ENCODE measurements around the gene GMPPB.

Gene GMPPB

GRCh38 chr3:49745986-49746385 is 22.2 kb upstream of the GMPPB start:
- ATAC-seq = no peak
- peaks cover 10% of the 10 kb centered on the region for H3K4me1 Mint-ChIP-seq
- DNase-seq = no peak
- no peak overlapping the region for H3K27ac Mint-ChIP-seq
- no peak overlapping the region for H3K4me3 Mint-ChIP-seq
- no peaks in the 10 kb centered on the region for H3K27me3 Mint-ChIP-seq
- no peaks in the 10 kb centered on the region for H3K9me3 Mint-ChIP-seq

GRCh38 chr3:49740427-49740826 is 16.7 kb upstream of the GMPPB start:
- no peak overlapping the region for H3K27ac Mint-ChIP-seq
- DNase-seq (no peak), ATAC-seq (no peak)
- no peaks in the 10 kb centered on the region for H3K27me3 Mint-ChIP-seq
- H3K4me3 Mint-ChIP-seq = no peak overlapping the region
- no peaks in the 10 kb centered on the region for H3K9me3 Mint-ChIP-seq
- no peaks in the 10 kb centered on the region for H3K4me1 Mint-ChIP-seq

GRCh38 chr3:49738067-49738713 is 14.4 kb upstream of the GMPPB start:
- no peaks in the 10 kb centered on the region for H3K9me3 Mint-ChIP-seq
- no peaks in the 10 kb centered on the region for H3K4me1 Mint-ChIP-seq
- H3K27ac Mint-ChIP-seq = peak overlapping the region in 1 of 2 donors; percentile 72

GRCh38 chr3:49734752-49735151 is 11.0 kb upstream of the GMPPB start:
- DNase-seq = no peak
- Mint-ChIP-seq H3K9me3 (no peaks in the 10 kb centered on the region), H3K4me1 (no peaks in the 10 kb centered on the region), H3K4me3 (no peak overlapping the region), H3K27ac (no peak overlapping the region), H3K27me3 (no peaks in the 10 kb centered on the region)
- no peak for ATAC-seq

More at GRCh38 chr3:49738067-49738713, 14.4 kb upstream of the GMPPB start:
- DNase-seq = no peak
- H3K4me3 Mint-ChIP-seq = no peak overlapping the region
- no peak for ATAC-seq
- no peaks in the 10 kb centered on the region for H3K27me3 Mint-ChIP-seq

- Mint-ChIP-seq H3K27ac (no peak overlapping the region), H3K4me3 (no peak overlapping the region), H3K9me3 (no peaks in the 10 kb centered on the region), H3K27me3 (no peaks in the 10 kb centered on the region), H3K4me1 (no peaks in the 10 kb centered on the region)
- DNase-seq (no peak), ATAC-seq (no peak)
These were observed 9.8 kb upstream of the GMPPB start for GRCh38 chr3:49733551-49733950.

DNA sequence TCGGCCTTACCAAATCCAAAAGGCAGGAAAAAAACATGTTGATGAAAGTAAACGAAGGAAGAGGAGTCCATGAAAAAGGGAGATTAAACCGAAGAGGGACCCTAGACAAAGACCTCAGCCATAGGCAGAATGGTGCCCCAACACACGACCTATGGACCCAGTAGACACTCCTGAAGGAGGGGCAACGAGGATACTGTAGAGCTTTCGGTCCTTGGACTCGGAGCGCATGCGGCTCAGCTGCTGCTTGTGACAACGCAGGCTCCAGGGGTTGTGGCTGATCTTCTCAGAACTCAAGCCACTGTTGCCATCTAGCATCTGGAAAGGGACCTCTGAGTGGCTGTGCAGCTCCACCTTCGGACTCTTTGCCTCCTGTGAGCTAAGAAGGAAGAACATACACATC is 8.8 kb upstream of the GMPPB start:
- DNase-seq = no peak
- Mint-ChIP-seq H3K27me3 (no peaks in the 10 kb centered on the region), H3K9me3 (no peaks in the 10 kb centered on the region), H3K4me1 (no peaks in the 10 kb centered on the region), H3K27ac (no peak overlapping the region), H3K4me3 (no peak overlapping the region)
- ATAC-seq = no peak

GRCh38 chr3:49729966-49730609 is 6.3 kb upstream of the GMPPB start:
- ATAC-seq (no peak), DNase-seq (no peak)
- Mint-ChIP-seq H3K27me3 (no peaks in the 10 kb centered on the region), H3K4me3 (no peak overlapping the region), H3K4me1 (peaks cover under 1% of the 10 kb centered on the region), H3K27ac (no peak overlapping the region), H3K9me3 (no peaks in the 10 kb centered on the region)

DNA sequence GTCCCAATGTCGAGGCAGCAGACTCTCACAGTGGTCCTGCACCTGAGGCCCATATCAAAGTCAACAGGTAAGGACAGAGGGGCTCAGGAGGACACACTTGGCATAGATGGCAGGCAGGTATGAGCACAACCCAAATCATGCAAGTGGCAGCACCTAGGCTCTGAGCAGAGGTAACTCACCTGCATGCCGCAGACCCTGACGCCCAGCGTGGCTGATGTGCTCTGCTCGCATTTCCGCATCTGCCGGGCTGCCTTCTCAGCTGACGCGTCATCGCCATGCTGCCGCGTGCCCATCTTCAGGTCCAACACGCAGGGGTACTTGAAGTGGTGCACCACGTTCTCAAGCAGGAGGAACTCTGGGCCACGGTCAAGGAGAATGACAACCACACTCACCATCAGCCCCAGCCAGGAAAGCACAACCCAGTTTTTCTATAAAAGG is 4.2 kb upstream of the GMPPB start:
- DNase-seq (no peak), ATAC-seq (no peak)
- Mint-ChIP-seq H3K27me3 (no peaks in the 10 kb centered on the region), H3K4me3 (no peak overlapping the region), H3K4me1 (peaks cover 17% of the 10 kb centered on the region), H3K27ac (no peak overlapping the region), H3K9me3 (no peaks in the 10 kb centered on the region)

DNA sequence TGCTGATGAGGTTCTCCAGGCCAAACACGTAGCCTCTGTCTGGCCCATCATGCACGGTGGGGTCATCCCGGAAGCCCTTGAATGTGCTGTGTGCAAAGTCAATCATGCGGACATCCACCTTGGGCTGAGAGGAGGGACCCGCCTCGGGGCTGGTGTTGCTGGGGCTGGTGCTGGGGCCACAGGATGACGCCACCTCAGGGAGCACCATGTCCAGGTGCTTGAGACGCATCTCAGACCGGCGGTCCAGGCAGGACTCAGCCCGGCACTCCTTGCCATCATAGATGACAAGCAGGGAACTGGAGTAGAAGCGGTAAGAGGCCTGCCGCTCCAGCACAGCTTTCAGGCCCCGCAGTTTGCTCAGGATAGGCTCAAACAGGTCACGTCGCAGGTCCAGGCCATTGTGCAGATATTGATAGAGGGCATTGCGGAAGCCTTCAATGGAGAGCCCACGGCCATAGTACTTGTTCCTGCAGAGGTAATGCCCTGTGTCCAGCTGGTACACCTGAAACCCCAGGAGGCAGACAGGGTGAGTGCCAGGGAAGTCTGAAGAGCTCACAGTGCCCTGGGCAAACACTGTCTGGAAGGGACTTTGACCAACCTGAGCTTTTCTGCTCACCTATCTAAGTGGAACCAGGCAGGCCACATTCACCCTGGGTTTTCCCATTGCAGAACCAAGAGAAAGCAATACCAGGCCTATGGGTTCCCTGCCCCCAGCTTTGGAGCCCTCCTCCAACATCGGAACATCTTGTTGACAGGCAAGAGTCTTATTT is 3.6 kb upstream of the GMPPB start:
- ATAC-seq = no peak
- DNase-seq = no peak
- Mint-ChIP-seq H3K27ac (no peak overlapping the region), H3K4me1 (peaks cover 23% of the 10 kb centered on the region), H3K27me3 (no peaks in the 10 kb centered on the region), H3K9me3 (no peaks in the 10 kb centered on the region), H3K4me3 (no peak overlapping the region)

DNA sequence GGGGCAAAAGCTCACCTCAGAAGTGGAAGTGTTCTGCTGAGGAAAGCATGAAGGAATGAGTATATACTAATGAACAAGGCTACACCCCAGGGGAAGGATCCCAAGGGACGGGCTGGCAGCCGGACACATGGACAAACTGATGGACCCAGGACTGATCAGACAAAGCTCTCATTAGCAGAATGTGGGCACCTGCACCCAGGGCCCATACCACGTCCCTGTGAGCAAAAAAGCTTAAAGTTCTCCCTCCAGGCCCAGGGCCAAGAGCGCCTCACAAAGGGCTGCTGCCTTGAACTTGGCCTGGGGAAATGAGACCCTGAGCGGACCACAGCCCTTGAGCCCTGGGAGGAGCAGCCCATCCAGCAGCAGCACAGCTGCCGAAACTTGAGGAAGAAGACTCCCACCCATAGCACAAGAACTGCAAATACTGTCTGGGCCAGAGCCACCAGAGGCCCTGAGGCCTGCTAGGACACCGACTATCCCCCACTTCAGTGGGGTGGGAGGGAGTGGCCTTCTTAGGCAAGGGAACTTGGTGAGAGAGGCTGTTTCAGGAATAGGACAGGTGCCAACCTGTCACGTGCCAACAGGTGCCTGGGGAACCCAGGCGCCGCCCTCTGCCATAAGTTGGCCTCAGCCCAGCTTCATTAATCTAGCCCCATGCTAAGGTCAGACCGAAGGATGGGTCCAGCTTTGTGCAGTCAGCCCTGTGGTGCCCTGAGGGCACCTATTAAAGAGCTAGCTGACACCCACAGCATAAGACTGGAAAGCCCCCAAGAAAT is 2.3 kb upstream of the GMPPB start:
- Mint-ChIP-seq H3K9me3 (no peaks in the 10 kb centered on the region), H3K4me3 (no peak overlapping the region), H3K4me1 (peaks cover 33% of the 10 kb centered on the region), H3K27ac (peak overlapping the region in 1 of 2 donors; percentile 25), H3K27me3 (no peaks in the 10 kb centered on the region)
- DNase-seq (no peak), ATAC-seq (no peak)

DNA sequence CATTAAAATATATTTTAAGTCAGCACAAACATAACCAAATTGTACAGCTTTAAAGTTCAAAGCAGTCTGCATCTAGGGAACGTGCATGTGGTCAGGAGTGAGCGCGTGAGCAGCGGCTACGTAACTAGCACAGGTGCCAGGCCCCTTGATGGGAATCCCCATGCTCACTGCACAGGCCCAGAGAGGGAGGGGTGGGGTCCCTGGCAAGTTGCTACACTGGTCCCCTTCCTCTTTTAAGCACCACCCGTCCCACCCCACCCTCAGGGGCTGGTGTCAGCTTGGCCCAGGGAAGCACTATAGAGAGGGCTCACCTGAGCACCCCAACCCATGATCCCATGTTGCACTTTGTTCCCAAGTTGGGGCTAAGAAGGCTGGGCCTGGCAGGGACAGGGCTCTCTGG is 835 bp upstream of the GMPPB start:
- Mint-ChIP-seq H3K4me1 (peaks cover 48% of the 10 kb centered on the region), H3K27ac (peak overlapping the region; percentile 97 to 99), H3K27me3 (no peaks in the 10 kb centered on the region), H3K4me3 (peak overlapping the region; percentile 98 to 99), H3K9me3 (no peaks in the 10 kb centered on the region)
- no peak for ATAC-seq
- DNase-seq = peak in 1 of 2 donors; percentile 40

GRCh38 chr3:49723296-49723627 is 489 bp downstream of the GMPPB start:
- DNase-seq = peak; percentile 45 to 65
- H3K27ac Mint-ChIP-seq = peak overlapping the region; percentile 97 to 99

DNA sequence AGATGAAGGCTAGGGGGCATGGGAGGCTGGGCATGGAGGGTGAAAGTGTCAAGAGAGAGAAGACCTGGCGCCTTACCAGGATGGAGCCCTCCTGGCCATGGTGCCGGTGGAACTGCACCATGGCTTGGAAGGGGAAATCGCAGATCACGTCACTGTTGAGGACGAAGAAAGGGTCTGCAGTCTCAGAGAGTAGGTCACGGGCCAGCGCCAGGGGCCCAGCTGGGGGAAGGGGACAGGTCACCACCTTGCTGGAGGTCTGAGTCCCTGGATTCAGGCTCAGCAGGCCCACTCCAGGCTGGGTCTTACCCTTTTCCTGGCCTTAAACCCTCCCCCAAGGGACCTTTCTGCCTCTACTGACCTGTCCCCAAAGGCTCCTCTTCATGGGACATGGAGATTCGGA is 855 bp downstream of the GMPPB start:
- DNase-seq = no peak
- H3K27ac Mint-ChIP-seq = peak overlapping the region; percentile 97 to 99
- H3K4me1 Mint-ChIP-seq = peaks cover 62% of the 10 kb centered on the region
- no peaks in the 10 kb centered on the region for H3K9me3 Mint-ChIP-seq
- H3K4me3 Mint-ChIP-seq = peak overlapping the region; percentile 98 to 99
- H3K27me3 Mint-ChIP-seq = no peaks in the 10 kb centered on the region
- no peak for ATAC-seq

More at GRCh38 chr3:49723296-49723627, 489 bp downstream of the GMPPB start:
- Mint-ChIP-seq H3K27me3 (no peaks in the 10 kb centered on the region), H3K4me3 (peak overlapping the region; percentile 98 to 99), H3K9me3 (no peaks in the 10 kb centered on the region), H3K4me1 (peaks cover 61% of the 10 kb centered on the region)
- ATAC-seq = peak; percentile 42

DNA sequence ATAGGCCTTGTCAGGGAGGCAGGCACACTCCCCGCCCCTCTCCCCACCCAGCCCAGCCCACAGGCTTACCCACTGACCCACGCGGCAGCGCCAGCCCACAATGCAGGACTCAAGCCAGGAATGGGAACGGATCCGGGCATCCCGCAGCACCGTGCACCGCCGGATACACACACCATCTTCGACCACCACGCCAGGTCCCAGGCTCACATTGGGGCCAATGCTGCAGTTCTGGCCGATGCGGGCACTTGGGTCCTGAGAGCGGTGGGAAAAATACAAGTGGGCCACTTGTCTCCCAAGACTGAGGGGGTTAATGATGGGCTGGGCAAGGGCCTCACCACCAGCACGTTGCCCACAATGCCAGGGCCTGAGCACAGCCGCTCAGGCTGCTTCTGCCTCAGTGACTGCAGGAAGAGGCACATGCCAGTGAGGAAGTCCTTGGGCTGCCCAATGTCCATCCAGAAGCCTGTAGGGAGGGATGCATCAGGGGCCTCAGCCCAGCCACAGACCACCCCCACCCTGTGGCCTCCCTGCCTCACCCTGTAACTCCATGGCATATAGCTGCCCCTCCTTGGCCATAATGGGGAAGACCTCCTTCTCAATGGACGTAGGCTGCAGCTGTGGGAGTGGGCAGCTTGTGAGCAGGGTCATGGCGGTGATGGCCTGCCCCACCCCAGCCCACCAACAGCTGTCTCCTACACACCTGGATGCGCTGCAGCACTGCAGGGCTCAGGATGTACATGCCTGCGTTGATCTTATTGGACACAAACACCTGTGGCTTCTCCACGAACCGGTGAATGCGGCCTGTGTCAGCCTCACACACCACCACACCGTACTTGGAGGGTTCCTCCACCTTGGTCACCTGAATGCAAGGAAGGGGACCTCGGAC is 1.6 kb downstream of the GMPPB start:
- Mint-ChIP-seq H3K27ac (peak overlapping the region; percentile 49 to 97), H3K9me3 (no peaks in the 10 kb centered on the region), H3K4me3 (peak overlapping the region; percentile 98 to 99), H3K4me1 (peaks cover 62% of the 10 kb centered on the region), H3K27me3 (no peaks in the 10 kb centered on the region)
- DNase-seq (no peak), ATAC-seq (no peak)

- Mint-ChIP-seq H3K27ac (no peak overlapping the region), H3K9me3 (no peaks in the 10 kb centered on the region), H3K27me3 (no peaks in the 10 kb centered on the region), H3K4me1 (peaks cover 62% of the 10 kb centered on the region), H3K4me3 (no peak overlapping the region)
- no peak for ATAC-seq
- DNase-seq = no peak
These were observed 2.2 kb downstream of the GMPPB start for GRCh38 chr3:49721596-49721895.
